ENCODE results near the gene PTPRG. TPM values are rescaled to one million over a fixed set of nuclear protein-coding genes. Genes with fewer than 3 reads are reported as not detected.

The PTPRG gene
- polyA plus RNA-seq, 1 donor (not counting 4 experiments of a cell fraction or from before 2014, with no cell fraction given) = 12.1 TPM

DNA sequence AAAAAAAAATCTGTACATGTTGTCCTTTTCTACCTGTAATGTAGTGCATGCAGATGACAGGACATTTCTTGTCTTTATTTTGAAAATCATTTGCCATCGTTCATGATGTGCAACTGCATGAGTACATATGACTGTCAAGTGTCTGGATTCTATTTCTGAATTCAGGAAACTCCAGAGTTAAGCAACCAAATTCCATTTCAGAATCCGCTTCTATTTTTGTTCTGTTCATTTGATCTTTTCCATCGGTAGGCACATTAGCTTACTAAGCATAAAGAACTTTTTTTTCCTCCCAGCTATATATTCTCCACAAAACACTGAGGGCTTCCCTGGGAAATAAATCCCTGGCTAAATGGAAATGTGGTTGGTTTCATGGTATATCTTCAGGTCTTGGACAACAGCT, 365.6 kb downstream of the PTPRG start:
- Histone ChIP-seq H3K4me2 (ENCODE audit: control insufficient read depth, extremely low read depth, insufficient read depth, low read depth, low read length) (peak overlapping the region; percentile 23), H3K27ac (ENCODE audit: control insufficient read depth, insufficient read depth, low read length) (peak overlapping the region; percentile 15), H3K27me3 (ENCODE audit: control insufficient read depth, extremely low read depth, insufficient read depth, low read length) (no peaks in the 10 kb centered on the region), H3K4me3 (ENCODE audit: control insufficient read depth in 2 of 3, extremely low read depth in 1 of 3, insufficient read depth in 2 of 3, low read depth in 1 of 3, low read length in 3 of 3) (no peak overlapping the region), H2AFZ (ENCODE audit: control insufficient read depth, low read length) (no peak overlapping the region), H3K36me3 (ENCODE audit: control insufficient read depth in 2 of 2, extremely low read depth in 1 of 2, insufficient read depth in 2 of 2, low read length in 2 of 2) (no peaks in the 10 kb centered on the region), H3K79me2 (ENCODE audit: control insufficient read depth, insufficient read depth, low read length) (no peaks in the 10 kb centered on the region), H3K9ac (ENCODE audit: control insufficient read depth, extremely low read depth, insufficient read depth, low read length) (no peak overlapping the region), H3K9me3 (ENCODE audit: control insufficient read depth, low read depth, low read length) (no peaks in the 10 kb centered on the region), H4K20me1 (ENCODE audit: control insufficient read depth, extremely low read depth, insufficient read depth, low read length) (no peaks in the 10 kb centered on the region), H3K9me1 (ENCODE audit: control insufficient read depth, extremely low read depth, insufficient read depth, low read length) (no peaks in the 10 kb centered on the region), H3K4me1 (ENCODE audit: control insufficient read depth, extremely low read depth, insufficient read depth, low read length) (peaks cover 8% of the 10 kb centered on the region)
- TF ChIP-seq EZH2 (IDR thresholded peaks at IDR 0.05; ENCODE audit: low read length) = no peak
- TF ChIP-seq, protein P1, sequence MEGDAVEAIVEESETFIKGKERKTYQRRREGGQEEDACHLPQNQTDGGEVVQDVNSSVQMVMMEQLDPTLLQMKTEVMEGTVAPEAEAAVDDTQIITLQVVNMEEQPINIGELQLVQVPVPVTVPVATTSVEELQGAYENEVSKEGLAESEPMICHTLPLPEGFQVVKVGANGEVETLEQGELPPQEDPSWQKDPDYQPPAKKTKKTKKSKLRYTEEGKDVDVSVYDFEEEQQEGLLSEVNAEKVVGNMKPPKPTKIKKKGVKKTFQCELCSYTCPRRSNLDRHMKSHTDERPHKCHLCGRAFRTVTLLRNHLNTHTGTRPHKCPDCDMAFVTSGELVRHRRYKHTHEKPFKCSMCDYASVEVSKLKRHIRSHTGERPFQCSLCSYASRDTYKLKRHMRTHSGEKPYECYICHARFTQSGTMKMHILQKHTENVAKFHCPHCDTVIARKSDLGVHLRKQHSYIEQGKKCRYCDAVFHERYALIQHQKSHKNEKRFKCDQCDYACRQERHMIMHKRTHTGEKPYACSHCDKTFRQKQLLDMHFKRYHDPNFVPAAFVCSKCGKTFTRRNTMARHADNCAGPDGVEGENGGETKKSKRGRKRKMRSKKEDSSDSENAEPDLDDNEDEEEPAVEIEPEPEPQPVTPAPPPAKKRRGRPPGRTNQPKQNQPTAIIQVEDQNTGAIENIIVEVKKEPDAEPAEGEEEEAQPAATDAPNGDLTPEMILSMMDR (optimal IDR thresholded peaks at IDR 0.05 in 1 of 3, IDR thresholded peaks at IDR 0.05 in 1 of 3, conservative IDR thresholded peaks at IDR 0.05 in 1 of 3; ENCODE audit: extremely low read depth in 1 of 3, insufficient read depth in 2 of 3, low read length in 3 of 3) = no peak
- dilution Hi-C loops (cut with MboI; ENCODE audit: extremely low pct_ligation_motif_present, low sequenced_read_pairs) = no loop called here
- DNase-seq (ENCODE audit: low read depth, low spot score) = no peak
- FAIRE-seq = peak; percentile 65

DNA sequence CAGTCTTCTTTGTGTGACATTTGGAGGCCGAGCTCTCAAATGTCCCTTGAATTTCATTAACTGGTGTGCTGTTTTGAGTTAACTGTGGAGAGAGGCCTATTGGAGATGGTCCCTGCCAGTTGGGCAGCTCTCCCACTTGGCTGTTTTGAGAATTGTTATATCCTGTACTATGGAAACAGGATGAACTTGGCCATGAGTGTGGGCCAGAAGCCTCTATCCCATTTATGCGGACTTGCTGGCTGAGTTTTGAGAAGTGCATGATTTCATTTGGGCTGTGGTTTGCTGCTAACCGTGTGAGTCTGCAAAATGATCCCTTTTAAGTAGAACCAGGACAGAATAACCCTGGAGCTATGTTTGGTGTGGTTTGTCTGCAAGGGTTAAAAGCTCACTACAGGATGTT, 366.0 kb downstream of the PTPRG start:
- Histone ChIP-seq H3K4me2 (ENCODE audit: control insufficient read depth, extremely low read depth, insufficient read depth, low read depth, low read length) (peak overlapping the region; percentile 23), H3K9me1 (ENCODE audit: control insufficient read depth, extremely low read depth, insufficient read depth, low read length) (no peaks in the 10 kb centered on the region), H3K79me2 (ENCODE audit: control insufficient read depth, insufficient read depth, low read length) (no peaks in the 10 kb centered on the region), H3K27ac (ENCODE audit: control insufficient read depth, insufficient read depth, low read length) (peak overlapping the region; percentile 15), H3K36me3 (ENCODE audit: control insufficient read depth in 2 of 2, extremely low read depth in 1 of 2, insufficient read depth in 2 of 2, low read length in 2 of 2) (no peaks in the 10 kb centered on the region), H3K27me3 (ENCODE audit: control insufficient read depth, extremely low read depth, insufficient read depth, low read length) (no peaks in the 10 kb centered on the region), H3K9me3 (ENCODE audit: control insufficient read depth, low read depth, low read length) (no peaks in the 10 kb centered on the region), H3K9ac (ENCODE audit: control insufficient read depth, extremely low read depth, insufficient read depth, low read length) (no peak overlapping the region), H3K4me1 (ENCODE audit: control insufficient read depth, extremely low read depth, insufficient read depth, low read length) (peaks cover 8% of the 10 kb centered on the region), H2AFZ (ENCODE audit: control insufficient read depth, low read length) (no peak overlapping the region), H3K4me3 (ENCODE audit: control insufficient read depth in 2 of 3, extremely low read depth in 1 of 3, insufficient read depth in 2 of 3, low read depth in 1 of 3, low read length in 3 of 3) (no peak overlapping the region), H4K20me1 (ENCODE audit: control insufficient read depth, extremely low read depth, insufficient read depth, low read length) (no peaks in the 10 kb centered on the region)
- DNase-seq (ENCODE audit: low read depth, low spot score) (no peak), FAIRE-seq (peak; percentile 55)
- TF ChIP-seq EZH2 (IDR thresholded peaks at IDR 0.05; ENCODE audit: low read length) = no peak
- TF ChIP-seq, protein P1 (optimal IDR thresholded peaks at IDR 0.05 in 1 of 3, IDR thresholded peaks at IDR 0.05 in 1 of 3, conservative IDR thresholded peaks at IDR 0.05 in 1 of 3; ENCODE audit: extremely low read depth in 1 of 3, insufficient read depth in 2 of 3, low read length in 3 of 3) = no peak
- dilution Hi-C loops (cut with MboI; ENCODE audit: extremely low pct_ligation_motif_present, low sequenced_read_pairs) = no loop called here

Data from keratinocyte (primary cell).